HG03571 (cell line): ENCODE results near the gene YTHDF2.

Experiments used
- ATAC-seq: cut with Tn5 transposase; IDR thresholded peaks from one replicate; pipeline ENCODE4 v1.9.1; 2021; ENCODE audit not compliant: unreplicated experiment

Gene YTHDF2

DNA sequence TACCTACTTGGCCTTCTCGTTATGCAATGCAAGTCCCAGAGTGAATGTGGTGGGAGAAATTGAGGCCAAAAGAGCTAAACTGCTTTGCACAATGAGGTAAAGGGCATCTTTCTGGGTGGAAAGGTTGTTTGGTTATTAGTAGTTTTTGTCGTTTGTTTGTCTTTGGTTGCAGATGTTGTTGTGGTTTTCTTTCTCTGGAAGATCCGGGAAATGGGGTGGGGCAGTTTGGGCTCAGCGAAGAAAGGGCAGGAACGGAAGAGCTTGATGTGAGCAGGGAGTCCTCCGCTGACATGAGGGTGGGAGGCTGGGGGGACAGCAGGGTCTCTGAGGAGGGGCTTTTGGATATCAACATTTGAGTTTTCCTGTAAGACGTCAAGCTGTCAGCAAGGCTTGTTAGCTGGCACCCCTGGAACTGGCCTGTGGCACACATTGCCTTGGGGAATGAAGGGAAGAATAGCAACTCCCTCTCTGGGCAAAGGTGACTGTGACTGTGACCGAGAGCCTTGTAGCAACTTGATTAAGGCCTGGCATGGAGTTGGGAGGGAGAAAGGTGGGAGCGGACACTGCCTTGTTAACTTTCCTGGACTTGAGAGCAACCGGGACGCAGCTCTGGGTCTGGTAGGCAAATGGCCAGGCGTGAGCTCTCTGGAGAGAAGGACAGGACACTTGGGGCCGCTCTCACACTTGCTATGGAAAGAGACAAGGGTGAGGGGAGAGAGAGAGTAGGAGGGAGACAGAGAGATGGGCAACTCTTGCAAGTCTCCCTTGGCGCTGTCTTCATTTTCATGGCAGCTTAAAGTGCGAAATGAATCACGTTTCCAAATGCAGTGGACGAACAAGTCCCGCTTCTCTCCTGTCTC, 59.8 kb downstream of the YTHDF2 start:
- no peak for ATAC-seq

GRCh38 chr1:28800324-28800723, 63.6 kb downstream of the YTHDF2 start:
- ATAC-seq = no peak

- no peak for ATAC-seq
Observed at GRCh38 chr1:28801461-28801860, 64.7 kb downstream of the YTHDF2 start.

DNA sequence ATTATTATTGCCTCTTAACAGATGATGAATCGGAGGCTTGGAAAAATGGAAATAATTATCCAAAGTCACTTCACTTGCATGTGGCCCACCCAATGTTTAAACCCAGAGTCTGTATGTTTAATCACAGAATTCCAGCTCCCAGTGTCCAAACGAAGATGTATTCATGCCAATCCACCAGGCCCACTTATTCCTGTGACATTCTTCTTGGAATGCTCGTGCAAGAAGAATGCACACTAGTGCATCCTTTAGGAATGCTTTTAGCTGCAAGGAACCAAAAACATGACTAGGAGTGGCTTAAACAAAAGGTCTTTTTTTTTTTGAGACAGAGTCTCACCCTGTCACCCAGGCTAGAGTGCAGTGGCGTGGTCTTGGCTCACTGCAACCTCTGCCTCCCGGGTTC, 66.3 kb downstream of the YTHDF2 start:
- no peak for ATAC-seq

DNA sequence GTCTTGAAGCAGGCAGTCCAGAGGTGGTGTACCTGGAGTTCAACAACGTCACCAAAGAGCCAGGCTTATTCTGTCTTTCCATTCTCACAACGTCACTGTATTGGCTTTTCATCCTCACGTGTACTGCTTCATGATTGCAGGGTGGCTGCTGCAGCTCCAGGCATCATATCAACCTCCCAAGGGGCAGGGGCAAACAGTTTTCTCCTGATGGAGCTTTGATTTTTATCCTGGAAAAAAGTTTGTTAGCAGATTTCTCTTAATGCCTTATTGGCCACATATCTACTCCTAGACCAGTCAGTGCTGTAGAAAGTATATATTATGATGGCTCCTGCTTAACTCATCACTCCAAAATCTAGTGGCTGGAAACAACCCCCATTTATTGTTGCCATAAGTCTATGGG, 66.9 kb downstream of the YTHDF2 start:
- ATAC-seq = no peak

GRCh38 chr1:28804071-28804470, 67.3 kb downstream of the YTHDF2 start:
- ATAC-seq = no peak

DNA sequence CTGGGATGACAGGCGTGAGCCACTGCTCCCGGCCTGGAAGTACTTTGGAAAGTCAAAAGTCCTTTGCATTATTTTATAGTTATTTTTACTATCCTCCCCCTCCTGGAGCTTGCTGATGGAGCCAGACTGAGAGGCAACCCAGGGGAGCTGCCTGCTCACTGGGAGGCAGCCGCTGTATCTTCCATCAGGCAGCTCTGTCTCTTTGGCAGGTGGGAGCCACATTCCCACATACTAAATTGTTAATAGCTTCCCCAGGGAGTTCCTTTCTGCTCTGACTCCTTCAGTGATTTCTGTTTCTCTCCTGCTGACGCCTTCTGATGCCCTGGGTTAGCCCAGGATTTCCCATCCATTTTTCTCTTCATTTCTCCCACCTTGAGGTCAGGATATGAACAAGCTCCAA, 70.3 kb downstream of the YTHDF2 start:
- ATAC-seq = no peak

GRCh38 chr1:28807986-28808385, 71.2 kb downstream of the YTHDF2 start:
- ATAC-seq = no peak

DNA sequence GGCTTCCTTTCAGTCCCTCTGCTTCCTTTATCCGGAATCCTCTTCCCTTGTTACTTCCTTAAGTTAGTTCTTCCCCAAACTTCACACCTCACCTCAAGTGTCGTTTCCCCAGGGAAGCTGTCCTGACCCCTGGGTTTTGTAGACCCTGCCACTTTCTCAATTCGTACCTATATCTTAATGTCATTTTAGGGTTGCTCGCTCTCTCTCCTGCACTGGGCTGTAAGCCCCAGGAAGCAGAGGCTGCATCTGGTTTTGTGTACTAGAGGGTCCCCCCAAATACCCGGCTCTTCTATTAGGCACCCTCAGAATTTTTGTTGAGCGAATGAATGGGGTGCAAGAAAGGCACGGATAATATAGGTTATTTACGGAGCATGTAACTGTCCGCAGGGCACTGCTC, 74.6 kb downstream of the YTHDF2 start:
- ATAC-seq = no peak

DNA sequence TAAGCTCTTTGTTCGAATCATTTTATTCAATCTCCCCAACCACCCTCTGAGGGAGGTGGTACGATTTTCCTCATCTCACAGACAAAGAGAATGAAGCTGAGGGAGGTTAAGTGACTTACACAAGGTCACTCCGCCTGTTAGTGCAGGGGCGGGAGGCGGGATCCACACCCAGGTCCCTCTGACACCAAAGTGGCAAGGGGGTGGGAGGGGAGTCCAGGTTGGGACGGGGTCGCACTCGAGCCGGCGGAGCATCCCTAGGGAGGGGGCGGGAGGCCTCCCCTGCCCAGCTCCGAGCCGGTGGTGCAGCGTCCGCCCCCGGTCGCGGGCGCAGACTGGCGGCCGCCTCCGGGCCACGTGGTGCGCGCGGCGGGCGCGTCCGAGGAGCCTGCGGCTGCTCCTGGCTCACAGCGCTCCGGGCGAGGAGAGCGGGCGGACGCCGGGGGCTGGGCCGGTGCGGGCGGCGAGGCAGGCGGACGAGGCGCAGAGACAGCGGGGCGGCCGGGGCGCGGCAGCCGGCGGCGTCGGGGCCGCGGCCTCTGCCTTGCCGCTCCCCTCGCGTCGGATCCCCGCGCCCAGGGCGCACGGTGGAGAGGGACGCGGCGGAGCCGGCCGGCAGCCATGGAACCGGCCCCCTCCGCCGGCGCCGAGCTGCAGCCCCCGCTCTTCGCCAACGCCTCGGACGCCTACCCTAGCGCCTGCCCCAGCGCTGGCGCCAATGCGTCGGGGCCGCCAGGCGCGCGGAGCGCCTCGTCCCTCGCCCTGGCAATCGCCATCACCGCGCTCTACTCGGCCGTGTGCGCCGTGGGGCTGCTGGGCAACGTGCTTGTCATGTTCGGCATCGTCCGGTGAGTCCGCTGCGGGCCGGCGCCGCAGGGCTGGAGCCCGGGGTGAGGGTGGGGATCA, 75.3 kb downstream of the YTHDF2 start, which contains the start of gene OPRD1:
TSS of gene OPRD1 (plus strand) at position 405 of the 903 bp plus-strand sequence. CDS start at position 619, 214 bp downstream.
- ATAC-seq = no peak

DNA sequence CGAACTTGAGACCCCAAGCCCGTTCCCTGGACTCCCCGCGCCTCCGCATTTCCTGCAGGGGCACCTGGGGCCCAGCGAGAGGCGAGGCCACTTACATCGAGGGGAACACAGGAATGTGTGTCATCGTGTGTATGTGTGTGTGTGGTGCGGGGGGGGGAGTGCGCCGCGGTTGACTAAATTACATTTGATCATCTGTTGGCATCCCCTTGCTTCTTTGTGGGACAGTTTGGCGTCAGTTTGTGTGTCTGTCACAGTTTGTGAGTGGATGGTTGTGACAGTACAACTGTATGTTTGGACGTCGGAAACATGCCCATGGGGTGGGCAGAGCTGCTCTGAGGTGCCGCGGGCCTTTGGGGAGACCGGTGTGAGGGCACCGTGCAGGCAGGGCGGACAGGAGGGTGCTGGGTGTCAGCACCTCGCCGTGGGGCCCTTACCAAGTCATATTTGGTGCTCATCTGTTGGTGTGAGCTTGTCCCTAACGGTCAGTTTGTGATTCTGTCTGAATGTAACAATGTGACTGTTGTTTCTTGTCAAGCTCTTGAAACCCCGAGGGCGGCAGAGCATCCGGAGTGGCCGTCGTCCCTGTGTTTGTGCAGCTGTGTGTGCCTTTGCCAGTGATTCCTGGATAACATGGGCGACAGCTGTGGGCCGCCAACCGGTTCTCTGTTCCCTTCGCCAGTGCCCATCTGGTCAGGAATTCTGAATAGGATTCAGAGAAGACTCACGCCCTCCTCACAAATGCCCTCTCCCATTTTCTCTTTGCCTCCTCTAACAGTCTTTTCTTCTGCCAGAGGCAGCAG, 76.1 kb downstream of the YTHDF2 start:
- no peak for ATAC-seq

DNA sequence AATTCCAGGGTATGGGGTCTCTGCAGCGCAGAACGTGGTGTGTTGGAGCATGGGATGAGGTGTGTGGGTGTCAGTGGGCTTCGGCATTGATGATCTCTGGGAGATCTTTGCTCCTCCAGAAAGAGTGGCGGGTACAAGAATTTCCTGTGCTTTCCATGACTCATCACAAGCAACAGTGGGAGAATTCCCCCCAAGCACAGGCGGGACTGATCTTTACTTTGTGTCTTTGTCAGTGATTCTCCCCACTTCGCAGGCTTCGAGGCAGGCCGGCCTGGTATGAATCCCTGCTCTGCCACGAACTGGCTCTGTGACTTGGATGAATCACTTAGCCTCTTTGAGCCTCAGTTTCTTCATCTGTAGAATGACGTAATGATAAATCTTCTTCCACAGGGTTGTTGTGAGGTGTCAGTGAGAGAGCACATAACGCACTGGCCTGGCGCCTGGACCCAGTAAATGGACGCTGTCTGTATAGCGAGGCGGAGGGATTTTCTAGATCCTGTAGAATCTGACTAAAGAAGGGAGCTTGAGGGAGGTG, 77.3 kb downstream of the YTHDF2 start:
- no peak for ATAC-seq

DNA sequence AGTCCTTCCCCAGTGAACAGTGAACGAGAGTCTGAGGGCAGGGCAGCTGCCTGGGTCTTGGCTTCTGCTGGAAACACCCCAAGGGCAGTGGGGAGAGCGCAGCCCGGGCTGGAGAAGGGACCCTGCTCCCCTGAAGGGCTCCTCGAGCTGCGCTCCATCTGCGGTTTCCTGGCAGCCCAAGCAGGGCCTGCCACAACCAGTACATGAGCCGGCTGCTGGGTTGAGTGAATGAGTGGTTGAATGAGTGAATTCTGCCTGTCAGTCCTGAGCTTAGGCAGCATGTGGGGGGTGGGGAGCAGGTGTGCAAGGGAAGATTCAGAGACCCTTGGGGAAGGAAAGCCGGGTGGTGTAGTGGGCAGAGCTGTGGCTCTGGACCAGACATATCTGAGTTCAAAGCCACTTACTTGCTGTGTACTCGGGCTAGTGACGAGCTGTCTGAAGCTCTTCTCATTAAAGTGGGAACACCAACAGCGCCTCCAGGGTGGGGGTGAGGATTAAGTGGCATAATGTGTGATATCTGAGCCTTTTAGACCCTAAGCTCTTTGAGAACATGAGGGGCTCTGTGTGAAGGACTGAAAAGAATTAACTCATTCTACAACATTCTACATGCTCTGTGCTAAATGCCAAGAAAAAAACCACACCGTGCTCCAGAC, 78.9 kb downstream of the YTHDF2 start:
- no peak for ATAC-seq

- ATAC-seq = no peak
Observed at GRCh38 chr1:28817133-28817532, 80.4 kb downstream of the YTHDF2 start.

GRCh38 chr1:28819020-28819419, 82.3 kb downstream of the YTHDF2 start:
- ATAC-seq = no peak
